ENCODE data around the gene PLEKHA6.

PLEKHA6 gene

DNA sequence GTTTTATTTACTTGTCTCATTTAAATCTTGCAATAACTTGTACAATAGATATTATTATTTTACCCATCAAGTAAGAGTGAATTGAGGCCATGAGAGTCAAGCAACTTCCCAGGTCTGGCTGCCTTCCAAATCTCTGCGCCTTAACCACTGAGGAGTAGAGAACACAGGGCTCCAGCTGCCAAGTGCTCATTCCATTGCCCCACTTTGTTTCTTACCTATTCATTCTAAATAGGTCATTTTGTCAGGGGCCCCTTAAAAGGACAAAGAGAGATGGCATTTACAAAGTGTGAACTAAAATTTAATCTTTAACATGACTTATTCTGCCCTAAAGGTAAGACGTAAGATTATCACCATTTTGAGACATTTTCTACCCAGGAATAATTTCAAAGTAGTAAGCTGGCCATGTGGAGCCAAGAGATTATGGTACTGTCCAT lies 48.4 kb upstream of the PLEKHA6 start:
- DNase-seq (ENCODE audit: low read depth in 1 of 2, low spot score in 1 of 2), result peak in 1 of 2 experiments; percentile 36
- no peak for TF ChIP-seq POLR2AphosphoS5 (IDR thresholded peaks at IDR 0.05; ENCODE audit: low read depth)
- no peak for TF ChIP-seq REST (IDR thresholded peaks at IDR 0.05; ENCODE audit: insufficient replicate concordance, low read depth)
- no peak for TF ChIP-seq SPI1 (IDR thresholded peaks at IDR 0.05; ENCODE audit: borderline replicate concordance, low read depth)
- TF ChIP-seq GABPA (IDR thresholded peaks at IDR 0.05; ENCODE audit: low read depth), result no peak
- TF ChIP-seq CTCF (IDR thresholded peaks at IDR 0.05; ENCODE audit: insufficient read depth, low read length), result no peak
- no peak overlapping the region for H3K27ac ChIP-seq (replicated peaks)
- peak overlapping the region; percentile 71 for H3K4me3 ChIP-seq (replicated peaks; ENCODE audit: insufficient read depth, low read length)
- no peaks in the 10 kb centered on the region for H3K27me3 ChIP-seq (ENCODE audit: insufficient read depth, poor library complexity, severe bottlenecking)

DNA sequence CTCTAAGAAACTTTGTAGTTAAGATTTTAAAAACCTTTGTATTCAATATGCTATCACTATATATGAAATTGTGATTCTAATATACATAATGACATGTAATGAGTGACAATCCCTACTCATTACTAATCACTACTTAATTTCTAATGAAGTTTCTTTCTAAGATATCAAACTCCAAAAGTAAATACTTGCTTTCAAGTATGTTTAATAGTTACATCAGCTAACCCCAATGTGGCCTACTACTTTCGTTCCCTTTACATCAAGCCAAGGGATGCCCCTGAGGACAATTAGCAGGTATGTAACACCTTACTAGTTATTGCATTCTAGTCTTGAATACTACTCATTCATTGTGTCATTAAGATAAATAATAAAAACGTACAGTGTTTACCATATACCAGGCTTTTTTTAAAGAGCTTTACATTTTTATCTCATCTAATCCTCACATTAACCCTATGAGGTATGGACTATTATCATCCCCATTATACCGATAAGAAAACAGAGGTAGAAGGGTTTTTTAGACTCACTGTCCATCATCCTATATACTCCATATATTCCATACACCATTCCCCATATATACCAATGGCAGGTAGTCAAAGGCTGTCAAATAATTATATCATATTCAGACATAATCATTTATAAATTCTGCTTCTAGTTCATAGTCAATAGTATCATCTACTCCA lies 47.7 kb upstream of the PLEKHA6 start:
- Histone ChIP-seq H3K4me3 (replicated peaks; ENCODE audit: insufficient read depth, low read length) (peak overlapping the region; percentile 71), H3K27me3 (ENCODE audit: insufficient read depth, poor library complexity, severe bottlenecking) (no peaks in the 10 kb centered on the region), H3K27ac (replicated peaks) (no peak overlapping the region)
- DNase-seq (ENCODE audit: low read depth in 1 of 2, low spot score in 1 of 2), result no peak
- TF ChIP-seq CTCF (IDR thresholded peaks at IDR 0.05; ENCODE audit: insufficient read depth, low read length), result no peak
- no peak for TF ChIP-seq POLR2AphosphoS5 (IDR thresholded peaks at IDR 0.05; ENCODE audit: low read depth)
- no peak for TF ChIP-seq SPI1 (IDR thresholded peaks at IDR 0.05; ENCODE audit: borderline replicate concordance, low read depth)
- no peak for TF ChIP-seq REST (IDR thresholded peaks at IDR 0.05; ENCODE audit: insufficient replicate concordance, low read depth)
- no peak for TF ChIP-seq GABPA (IDR thresholded peaks at IDR 0.05; ENCODE audit: low read depth)

DNA sequence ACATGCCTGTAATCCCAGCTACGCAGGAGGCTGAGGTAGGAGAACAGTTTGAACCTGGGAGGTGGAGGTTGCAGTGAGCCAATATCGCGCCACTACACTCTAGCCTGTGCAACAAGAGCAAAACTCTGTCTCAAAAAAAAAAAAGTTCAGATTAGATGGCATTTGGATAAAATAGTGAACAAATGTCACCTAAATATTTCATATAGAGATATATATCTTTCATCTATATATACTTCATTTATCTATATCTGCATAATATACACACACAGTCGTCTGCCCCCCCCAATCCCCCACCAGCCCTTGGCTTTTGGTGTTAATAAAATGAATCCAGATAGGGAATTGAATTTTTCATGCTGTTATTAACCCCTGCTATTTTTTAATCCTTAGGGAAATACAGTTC lies 46.9 kb upstream of the PLEKHA6 start:
- peak overlapping the region; percentile 71 for H3K4me3 ChIP-seq (replicated peaks; ENCODE audit: insufficient read depth, low read length)
- DNase-seq (ENCODE audit: low read depth in 1 of 2, low spot score in 1 of 2), result no peak
- no peak for TF ChIP-seq CTCF (IDR thresholded peaks at IDR 0.05; ENCODE audit: insufficient read depth, low read length)
- TF ChIP-seq POLR2AphosphoS5 (IDR thresholded peaks at IDR 0.05; ENCODE audit: low read depth), result no peak
- TF ChIP-seq REST (IDR thresholded peaks at IDR 0.05; ENCODE audit: insufficient replicate concordance, low read depth), result no peak
- no peak for TF ChIP-seq GABPA (IDR thresholded peaks at IDR 0.05; ENCODE audit: low read depth)
- no peak for TF ChIP-seq SPI1 (IDR thresholded peaks at IDR 0.05; ENCODE audit: borderline replicate concordance, low read depth)
- no peaks in the 10 kb centered on the region for H3K27me3 ChIP-seq (ENCODE audit: insufficient read depth, poor library complexity, severe bottlenecking)
- no peak overlapping the region for H3K27ac ChIP-seq (replicated peaks)
